ENCODE results near the gene EGFL7. TPM values are rescaled to one million over a fixed set of nuclear protein-coding genes. Genes with fewer than 3 reads are reported as not detected.
"Not testable (repeated sequence)": the region's sequence is repeated elsewhere in the genome, so short reads cannot be mapped to it uniquely, and the experiment has no call there.

Gene EGFL7
- total RNA-seq, 6 experiments from 2014 or later: 26.7 to 54.2 (median 45.8) TPM

DNA sequence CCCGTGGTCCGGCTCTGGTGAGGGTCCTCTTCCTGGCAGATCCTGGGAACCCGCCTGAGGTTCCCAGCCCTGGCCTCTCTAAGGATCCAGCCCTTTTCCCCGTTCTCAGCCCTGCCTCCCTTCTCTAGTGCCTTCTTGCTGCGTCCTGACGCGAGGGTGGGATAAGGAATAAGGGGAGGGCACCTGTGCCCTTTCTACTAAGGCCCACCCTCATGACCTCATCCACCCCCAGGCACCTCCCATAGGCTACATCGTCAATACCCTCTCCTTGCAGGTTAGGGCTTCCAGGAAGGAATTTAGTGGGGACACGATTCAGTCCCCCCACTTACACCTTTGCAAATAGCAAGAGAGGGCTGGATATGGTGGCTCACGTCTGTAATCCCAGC, 38.9 kb downstream of the EGFL7 start:
- intact Hi-C loops (cut with DNase I): no loop called here
- 77% methylated on average over 4 of the region's 10 CpGs for WGBS (ENCODE audit: insufficient coverage, low coverage, low lambda C conversion rate, missing lambda C conversion rate)
- Histone ChIP-seq H3K4me1 (peaks cover 0 to 21% (median 8%) of the 10 kb centered on the region in 4 donors), H3K9me3 (no peaks in the 10 kb centered on the region), H3K36me3 (no peaks in the 10 kb centered on the region), H3K27me3 (no peaks in the 10 kb centered on the region), H3K4me3 (no peak overlapping the region), H3K27ac (no peak overlapping the region)
- ATAC-seq (no peak), DNase-seq (no peak)
- no peak for TF ChIP-seq POLR2A (IDR thresholded peaks at IDR 0.05)
- TF ChIP-seq, protein P1, sequence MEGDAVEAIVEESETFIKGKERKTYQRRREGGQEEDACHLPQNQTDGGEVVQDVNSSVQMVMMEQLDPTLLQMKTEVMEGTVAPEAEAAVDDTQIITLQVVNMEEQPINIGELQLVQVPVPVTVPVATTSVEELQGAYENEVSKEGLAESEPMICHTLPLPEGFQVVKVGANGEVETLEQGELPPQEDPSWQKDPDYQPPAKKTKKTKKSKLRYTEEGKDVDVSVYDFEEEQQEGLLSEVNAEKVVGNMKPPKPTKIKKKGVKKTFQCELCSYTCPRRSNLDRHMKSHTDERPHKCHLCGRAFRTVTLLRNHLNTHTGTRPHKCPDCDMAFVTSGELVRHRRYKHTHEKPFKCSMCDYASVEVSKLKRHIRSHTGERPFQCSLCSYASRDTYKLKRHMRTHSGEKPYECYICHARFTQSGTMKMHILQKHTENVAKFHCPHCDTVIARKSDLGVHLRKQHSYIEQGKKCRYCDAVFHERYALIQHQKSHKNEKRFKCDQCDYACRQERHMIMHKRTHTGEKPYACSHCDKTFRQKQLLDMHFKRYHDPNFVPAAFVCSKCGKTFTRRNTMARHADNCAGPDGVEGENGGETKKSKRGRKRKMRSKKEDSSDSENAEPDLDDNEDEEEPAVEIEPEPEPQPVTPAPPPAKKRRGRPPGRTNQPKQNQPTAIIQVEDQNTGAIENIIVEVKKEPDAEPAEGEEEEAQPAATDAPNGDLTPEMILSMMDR (IDR thresholded peaks at IDR 0.05): no peak

DNA sequence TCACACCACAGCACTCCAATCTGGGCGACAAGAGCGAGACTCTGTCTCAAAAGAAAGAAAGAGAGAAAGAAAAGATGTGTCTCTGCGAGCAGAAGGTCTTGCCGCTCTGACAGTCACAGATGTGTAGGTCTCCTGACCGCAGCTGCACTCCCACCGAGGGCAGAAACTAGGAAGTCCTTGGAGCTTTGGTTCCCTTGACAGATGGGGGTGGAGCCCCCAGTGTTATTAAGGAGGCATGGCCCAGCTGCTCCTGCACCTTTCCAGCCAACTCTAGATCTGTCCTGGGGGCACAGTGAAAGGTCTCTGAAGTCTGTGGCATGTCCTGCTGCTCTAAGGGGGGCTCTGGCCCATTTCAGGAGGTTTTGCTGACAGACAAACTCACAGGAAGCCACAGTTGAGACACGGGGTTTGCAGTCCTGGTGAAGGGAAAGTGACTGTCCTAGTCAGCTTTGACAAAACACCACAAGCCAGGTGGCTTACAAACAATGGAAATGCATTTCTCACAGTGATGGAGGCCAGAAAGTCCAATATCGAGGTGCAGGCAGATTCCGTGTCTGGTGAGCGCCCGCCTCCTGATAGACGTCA, 40.7 kb downstream of the EGFL7 start:
- intact Hi-C loops (cut with DNase I): no loop called here

DNA sequence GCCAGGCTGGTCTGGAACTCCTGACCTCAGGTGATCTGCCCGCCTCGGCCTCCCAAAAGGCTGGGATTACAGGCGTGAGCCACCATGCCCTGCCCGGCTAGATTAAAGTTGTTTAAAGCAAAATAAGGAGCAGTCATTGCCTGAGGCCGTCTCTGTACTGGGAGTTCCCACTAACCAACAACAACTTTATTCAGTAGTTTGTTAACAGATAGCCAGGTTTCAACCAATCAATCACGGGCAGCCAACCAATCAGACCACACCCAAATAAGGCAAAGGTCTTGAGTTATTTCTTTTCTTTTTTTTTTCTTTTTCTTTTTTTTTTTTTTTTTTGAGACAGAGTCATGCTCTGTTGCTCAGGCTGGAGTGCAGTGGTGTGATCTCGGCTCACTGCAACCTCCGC, 42.0 kb downstream of the EGFL7 start:
- H3K4me3 ChIP-seq; H3K4me1 ChIP-seq; H3K27me3 ChIP-seq; H3K36me3 ChIP-seq; DNase-seq; intact Hi-C loops (cut with DNase I); H3K27ac ChIP-seq; H3K9me3 ChIP-seq: not testable (repeated sequence)
- ATAC-seq: peak in 1 of 4 donors; percentile 16
- WGBS (ENCODE audit: insufficient coverage, low coverage, low lambda C conversion rate, missing lambda C conversion rate): 74% methylated on average over 5 of the region's 8 CpGs

More for the DNA sequence above, 40.7 kb downstream of the EGFL7 start:
- Histone ChIP-seq H3K4me1 (peaks cover 0 to 13% (median 4%) of the 10 kb centered on the region in 4 donors), H3K27me3 (no peaks in the 10 kb centered on the region), H3K4me3 (no peak overlapping the region), H3K9me3 (no peaks in the 10 kb centered on the region), H3K36me3 (no peaks in the 10 kb centered on the region), H3K27ac (no peak overlapping the region)
- WGBS (ENCODE audit: insufficient coverage, low coverage, low lambda C conversion rate, missing lambda C conversion rate): 54% methylated on average over 4 of the region's 12 CpGs
- TF ChIP-seq POLR2A (IDR thresholded peaks at IDR 0.05): no peak
- TF ChIP-seq, protein P1 (IDR thresholded peaks at IDR 0.05): no peak
- DNase-seq: no peak
- ATAC-seq: no peak

DNA sequence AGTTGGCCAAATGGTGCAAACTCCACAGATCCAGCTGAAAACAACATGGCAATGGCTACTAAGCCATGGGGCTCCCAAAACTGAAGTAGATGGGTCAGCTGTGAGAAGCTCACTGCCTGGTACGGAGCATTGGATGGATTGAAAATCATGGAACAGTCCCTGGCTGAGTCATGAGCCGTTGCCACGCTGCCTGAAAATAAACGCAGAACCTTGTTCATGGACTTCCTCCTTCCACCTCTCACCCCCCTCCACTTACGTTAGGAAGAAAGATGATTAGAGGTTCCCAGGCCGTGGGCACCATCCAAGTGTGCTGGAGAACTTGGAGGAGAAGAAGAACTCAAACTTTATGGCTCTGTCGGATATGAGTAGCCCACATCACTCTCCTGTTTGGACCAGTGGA, 42.8 kb downstream of the EGFL7 start:
- intact Hi-C loops (cut with DNase I): no loop called here
- Histone ChIP-seq H3K9me3 (no peaks in the 10 kb centered on the region), H3K27me3 (no peaks in the 10 kb centered on the region), H3K36me3 (no peaks in the 10 kb centered on the region), H3K4me3 (no peak overlapping the region), H3K27ac (no peak overlapping the region), H3K4me1 (no peaks in the 10 kb centered on the region)
- ATAC-seq (no peak), DNase-seq (no peak)
- TF ChIP-seq POLR2A (IDR thresholded peaks at IDR 0.05): no peak
- TF ChIP-seq, protein P1 (IDR thresholded peaks at IDR 0.05): no peak
- 56% methylated on average over 5 of the region's 7 CpGs for WGBS (ENCODE audit: insufficient coverage, low coverage, low lambda C conversion rate, missing lambda C conversion rate)

DNA sequence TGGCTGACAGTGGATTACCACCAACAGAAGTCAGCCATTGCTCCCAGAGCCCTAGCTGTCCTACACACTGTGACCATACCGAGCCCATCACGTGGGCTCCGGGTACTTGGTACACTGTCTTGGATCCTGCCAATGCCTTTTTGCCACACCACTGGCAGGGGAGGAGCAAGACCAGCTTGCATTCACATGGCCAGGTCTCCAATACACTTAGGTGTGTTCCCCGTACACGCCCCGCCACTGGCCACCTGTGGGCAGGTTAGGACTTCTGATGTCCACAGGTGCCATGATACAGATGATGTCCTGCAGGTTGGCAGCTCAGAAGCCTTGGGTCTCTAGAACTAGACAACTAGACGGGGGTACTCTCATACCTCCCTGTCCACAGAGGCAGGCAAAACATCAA, 44.3 kb downstream of the EGFL7 start:
- Histone ChIP-seq H3K4me3 (no peak overlapping the region), H3K27me3 (no peaks in the 10 kb centered on the region), H3K27ac (no peak overlapping the region), H3K9me3 (no peaks in the 10 kb centered on the region), H3K4me1 (peaks cover 0 to 7% (median 2%) of the 10 kb centered on the region in 4 donors), H3K36me3 (no peaks in the 10 kb centered on the region)
- intact Hi-C loops (cut with DNase I): no loop called here
- no CpG with 5 or more reads among the region's 7 CpGs for WGBS (ENCODE audit: insufficient coverage, low coverage, low lambda C conversion rate, missing lambda C conversion rate)
- ATAC-seq (no peak), DNase-seq (no peak)
- no peak for TF ChIP-seq POLR2A (IDR thresholded peaks at IDR 0.05)
- TF ChIP-seq, protein P1 (IDR thresholded peaks at IDR 0.05): no peak

Measured in right lobe of liver (tissue), 6 donors.